ENCODE results near the gene THAP4. TPM values are rescaled to one million over a fixed set of nuclear protein-coding genes. Genes with fewer than 3 reads are reported as not detected.

The THAP4 gene
- polyA plus RNA-seq, 3 donors, result 15.1 to 25.9 (median 16.3) TPM

DNA sequence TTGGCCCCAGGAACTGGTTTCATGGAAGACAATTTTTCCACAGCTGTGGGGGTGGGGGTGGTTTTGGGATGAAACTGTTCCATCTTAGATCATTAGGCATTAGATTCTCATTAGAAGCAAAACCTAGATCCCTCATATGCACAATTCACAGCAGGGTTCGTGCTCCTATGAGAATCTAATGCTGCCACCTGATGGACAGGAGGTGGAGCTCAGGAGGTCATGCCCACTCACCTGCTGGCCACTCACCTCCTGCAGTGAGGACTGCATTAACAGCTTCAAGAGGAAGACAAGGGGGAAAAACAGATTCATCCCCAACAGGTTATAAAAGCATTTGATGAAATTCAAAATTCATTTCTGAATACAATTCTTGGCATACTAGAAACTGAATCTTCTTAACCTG, 38.5 kb downstream of the THAP4 start:
- H3K36me3 ChIP-seq (replicated peaks in 1 of 2; ENCODE audit: control insufficient read depth in 1 of 2, insufficient read depth in 2 of 2, low read length in 2 of 2), result peaks cover 41 to 90% of the 10 kb centered on the region in 2 donors
- WGBS (ENCODE audit: insufficient coverage), result 83% methylated on average over 1 of the region's 1 CpG

DNA sequence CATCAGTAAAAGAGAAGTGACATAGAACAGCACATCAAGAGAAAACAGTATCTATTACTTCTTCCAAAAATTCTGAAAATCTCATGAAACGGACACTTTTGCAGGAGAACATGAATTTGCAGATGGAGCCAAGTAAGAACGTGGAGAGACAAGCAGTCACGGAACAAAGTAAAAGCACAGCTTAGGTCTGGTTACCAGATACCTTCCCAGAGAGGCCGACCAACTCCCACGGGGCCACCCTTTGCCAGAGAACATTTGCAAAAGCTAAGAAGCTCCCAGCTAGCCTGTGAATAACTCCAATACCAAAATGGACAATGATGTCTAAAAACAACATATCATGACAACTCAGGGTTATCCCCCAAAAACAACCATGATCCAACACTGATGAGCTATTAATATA, 38.9 kb downstream of the THAP4 start:
- H3K36me3 ChIP-seq (replicated peaks in 1 of 2; ENCODE audit: control insufficient read depth in 1 of 2, insufficient read depth in 2 of 2, low read length in 2 of 2), result peaks cover 40 to 91% of the 10 kb centered on the region in 2 donors
- no peak overlapping the region for H3K27ac ChIP-seq (ENCODE audit: low read depth in 1 of 2, low read length in 2 of 2)
- Mint-ChIP-seq H3K4me3 (no peak overlapping the region), H3K36me3 (peaks cover 64 to 94% of the 10 kb centered on the region in 2 donors), H3K27me3 (ENCODE audit: low read depth in 3 of 3) (peaks cover 0 to 1% (median 0%) of the 10 kb centered on the region in 3 donors), H3K27ac (no peak overlapping the region), H3K9me3 (peaks cover 0 to 1% (median 0%) of the 10 kb centered on the region in 7 donors), H3K4me1 (no peaks in the 10 kb centered on the region)
- no peak overlapping the region for H3K9ac ChIP-seq (ENCODE audit: insufficient read depth, low read length, poor library complexity, severe bottlenecking)
- intact Hi-C loops (cut with micrococcal nuclease), result no loop called here
- no peak overlapping the region for H2AFZ ChIP-seq (ENCODE audit: insufficient read depth, low read depth, low read length, poor library complexity, severe bottlenecking)
- H3K4me3 ChIP-seq (replicated peaks in 1 of 3; ENCODE audit: low read depth in 2 of 3, low read length in 3 of 3), result no peak overlapping the region
- H3K27me3 ChIP-seq (ENCODE audit: control insufficient read depth in 2 of 2, insufficient read depth in 2 of 2, low read length in 2 of 2), result no peaks in the 10 kb centered on the region
- TF ChIP-seq, protein P1, sequence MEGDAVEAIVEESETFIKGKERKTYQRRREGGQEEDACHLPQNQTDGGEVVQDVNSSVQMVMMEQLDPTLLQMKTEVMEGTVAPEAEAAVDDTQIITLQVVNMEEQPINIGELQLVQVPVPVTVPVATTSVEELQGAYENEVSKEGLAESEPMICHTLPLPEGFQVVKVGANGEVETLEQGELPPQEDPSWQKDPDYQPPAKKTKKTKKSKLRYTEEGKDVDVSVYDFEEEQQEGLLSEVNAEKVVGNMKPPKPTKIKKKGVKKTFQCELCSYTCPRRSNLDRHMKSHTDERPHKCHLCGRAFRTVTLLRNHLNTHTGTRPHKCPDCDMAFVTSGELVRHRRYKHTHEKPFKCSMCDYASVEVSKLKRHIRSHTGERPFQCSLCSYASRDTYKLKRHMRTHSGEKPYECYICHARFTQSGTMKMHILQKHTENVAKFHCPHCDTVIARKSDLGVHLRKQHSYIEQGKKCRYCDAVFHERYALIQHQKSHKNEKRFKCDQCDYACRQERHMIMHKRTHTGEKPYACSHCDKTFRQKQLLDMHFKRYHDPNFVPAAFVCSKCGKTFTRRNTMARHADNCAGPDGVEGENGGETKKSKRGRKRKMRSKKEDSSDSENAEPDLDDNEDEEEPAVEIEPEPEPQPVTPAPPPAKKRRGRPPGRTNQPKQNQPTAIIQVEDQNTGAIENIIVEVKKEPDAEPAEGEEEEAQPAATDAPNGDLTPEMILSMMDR (IDR thresholded peaks at IDR 0.05), result no peak
- no peaks in the 10 kb centered on the region for H3K9me3 ChIP-seq (replicated peaks in 1 of 2; ENCODE audit: control insufficient read depth in 1 of 2, insufficient read depth in 1 of 2, low read length in 2 of 2)
- no peak for DNase-seq
- no peak overlapping the region for H3K4me2 ChIP-seq (replicated peaks; ENCODE audit: extremely low read depth, low read length, poor library complexity, severe bottlenecking)
- H3K79me2 ChIP-seq (ENCODE audit: insufficient read depth, low read length), result no peaks in the 10 kb centered on the region
- 100% methylated on average over 4 of the region's 5 CpGs for WGBS (ENCODE audit: insufficient coverage)
- H4K20me1 ChIP-seq (ENCODE audit: insufficient read depth, low read length), result no peaks in the 10 kb centered on the region
- no peaks in the 10 kb centered on the region for H3K4me1 ChIP-seq (ENCODE audit: control insufficient read depth in 1 of 2, insufficient read depth in 2 of 2, low read length in 2 of 2)

More for the DNA sequence above, 38.5 kb downstream of the THAP4 start:
- no peak overlapping the region for H3K27ac ChIP-seq (ENCODE audit: low read depth in 1 of 2, low read length in 2 of 2)
- no peak for DNase-seq
- no peak overlapping the region for H3K27ac Mint-ChIP-seq
- H3K9ac ChIP-seq (ENCODE audit: insufficient read depth, low read length, poor library complexity, severe bottlenecking), result no peak overlapping the region
- H2AFZ ChIP-seq (ENCODE audit: insufficient read depth, low read depth, low read length, poor library complexity, severe bottlenecking), result no peak overlapping the region
- peaks cover 68 to 95% of the 10 kb centered on the region in 2 donors for H3K36me3 Mint-ChIP-seq
- peaks cover 0 to 1% (median 0%) of the 10 kb centered on the region in 7 donors for H3K9me3 Mint-ChIP-seq
- H3K79me2 ChIP-seq (ENCODE audit: insufficient read depth, low read length), result no peaks in the 10 kb centered on the region
- no peaks in the 10 kb centered on the region for H3K9me3 ChIP-seq (replicated peaks in 1 of 2; ENCODE audit: control insufficient read depth in 1 of 2, insufficient read depth in 1 of 2, low read length in 2 of 2)
- TF ChIP-seq, protein P1 (IDR thresholded peaks at IDR 0.05), result no peak
- peaks cover 0 to 2% (median 1%) of the 10 kb centered on the region in 3 donors for H3K27me3 Mint-ChIP-seq (ENCODE audit: low read depth in 3 of 3)
- no peaks in the 10 kb centered on the region for H3K27me3 ChIP-seq (ENCODE audit: control insufficient read depth in 2 of 2, insufficient read depth in 2 of 2, low read length in 2 of 2)
- intact Hi-C loops (cut with micrococcal nuclease), result no loop called here
- H3K4me2 ChIP-seq (replicated peaks; ENCODE audit: extremely low read depth, low read length, poor library complexity, severe bottlenecking), result no peak overlapping the region
- no peak overlapping the region for H3K4me3 Mint-ChIP-seq
- no peaks in the 10 kb centered on the region for H3K4me1 ChIP-seq (ENCODE audit: control insufficient read depth in 1 of 2, insufficient read depth in 2 of 2, low read length in 2 of 2)
- H3K4me1 Mint-ChIP-seq, result no peaks in the 10 kb centered on the region
- no peaks in the 10 kb centered on the region for H4K20me1 ChIP-seq (ENCODE audit: insufficient read depth, low read length)
- no peak overlapping the region for H3K4me3 ChIP-seq (replicated peaks in 1 of 3; ENCODE audit: low read depth in 2 of 3, low read length in 3 of 3)

Data from CD14-positive monocyte (primary cell).